ENCODE measurements around the gene PRR5L.

Gene PRR5L

GRCh38 chr11:36400766-36401455 lies 104.8 kb downstream of the PRR5L start:
- no peak for DNase-seq (ENCODE audit: low read depth)

GRCh38 chr11:36402568-36403170 lies 106.6 kb downstream of the PRR5L start:
- DNase-seq (ENCODE audit: low read depth) = no peak

GRCh38 chr11:36403661-36404060 lies 107.6 kb downstream of the PRR5L start:
- DNase-seq (ENCODE audit: low read depth) = no peak

GRCh38 chr11:36404831-36405230 lies 108.7 kb downstream of the PRR5L start:
- no peak for DNase-seq (ENCODE audit: low read depth)

- no peak for DNase-seq (ENCODE audit: low read depth)
Measured at GRCh38 chr11:36405585-36406367, 109.7 kb downstream of the PRR5L start.

- DNase-seq (ENCODE audit: low read depth) = no peak
Measured at GRCh38 chr11:36407356-36407755, 111.3 kb downstream of the PRR5L start.

GRCh38 chr11:36408498-36409136 lies 112.5 kb downstream of the PRR5L start:
- DNase-seq (ENCODE audit: low read depth) = no peak

- no peak for DNase-seq (ENCODE audit: low read depth)
Measured at GRCh38 chr11:36409152-36409816, 113.2 kb downstream of the PRR5L start.

- no peak for DNase-seq (ENCODE audit: low read depth)
Measured at GRCh38 chr11:36411202-36411640, 115.1 kb downstream of the PRR5L start.

- DNase-seq (ENCODE audit: low read depth) = no peak
Measured at GRCh38 chr11:36412781-36413383, 116.8 kb downstream of the PRR5L start.

- DNase-seq (ENCODE audit: low read depth) = no peak
Measured at GRCh38 chr11:36417154-36417553, 121.1 kb downstream of the PRR5L start.

GRCh38 chr11:36419791-36420424 lies 123.8 kb downstream of the PRR5L start:
- no peak for DNase-seq (ENCODE audit: low read depth)

GRCh38 chr11:36421546-36422155 lies 125.6 kb downstream of the PRR5L start:
- DNase-seq (ENCODE audit: low read depth) = no peak

- no peak for DNase-seq (ENCODE audit: low read depth)
Measured at GRCh38 chr11:36425561-36426081, 129.5 kb downstream of the PRR5L start.

GRCh38 chr11:36426226-36426848 lies 130.2 kb downstream of the PRR5L start:
- DNase-seq (ENCODE audit: low read depth) = no peak

- no peak for DNase-seq (ENCODE audit: low read depth)
Measured at GRCh38 chr11:36427079-36427478, 131.0 kb downstream of the PRR5L start.

GRCh38 chr11:36427876-36428275 lies 131.8 kb downstream of the PRR5L start:
- no peak for DNase-seq (ENCODE audit: low read depth)

- no peak for DNase-seq (ENCODE audit: low read depth)
Measured at GRCh38 chr11:36431429-36432092, 135.5 kb downstream of the PRR5L start.

GRCh38 chr11:36432093-36432469 lies 136.0 kb downstream of the PRR5L start:
- no peak for DNase-seq (ENCODE audit: low read depth)
